Liver (tissue), 3 donors: ENCODE measurements around the gene IFT172.

Source experiments
- CTCF ChIP-seq: fragments of 150-350 bp; IDR thresholded peaks from 2 replicates; pipeline ENCODE4 v1.5.1; 2017; ENCODE audit warnings: improper control_type of control experiment, low read depth, low read length; ENCODE audit not compliant: missing input control
- EGR1 ChIP-seq, 2 donors: IDR thresholded peaks; 2 replicates each; pipeline ENCODE4 v1.6.1; 2016 to 2018; ENCODE audit warnings: antibody characterized with exemption in 2 of 2, low read depth in 2 of 2
- FOXA1 ChIP-seq: IDR thresholded peaks from 2 replicates; pipeline ENCODE4 v1.6.1; 2016; ENCODE audit warnings: antibody characterized with exemption
- HNF4G ChIP-seq: IDR thresholded peaks from 2 replicates; pipeline ENCODE4 v1.6.1; 2016; ENCODE audit warnings: antibody characterized with exemption
- RAD21 ChIP-seq, 2 donors: IDR thresholded peaks; 2 replicates each; pipeline ENCODE4 v1.6.1; 2016; ENCODE audit warnings: antibody characterized with exemption in 2 of 2, mild to moderate bottlenecking in 2 of 2
- REST ChIP-seq: IDR thresholded peaks from 2 replicates; pipeline ENCODE4 v1.6.1; 2016; ENCODE audit warnings: antibody characterized with exemption, mild to moderate bottlenecking
- TAF1 ChIP-seq: conservative IDR thresholded peaks from 2 replicates; pipeline ENCODE4 v1.6.1; 2016; ENCODE audit warnings: antibody characterized with exemption, mild to moderate bottlenecking
- TF ChIP-seq, protein P1 (sequence below): IDR thresholded peaks from 2 replicates; pipeline ENCODE4 v1.6.1; 2016; ENCODE audit warnings: antibody characterized with exemption
- donor health status: healthy.
- donor health status: healthy.

- no peak for TF ChIP-seq REST
- TF ChIP-seq EGR1 (IDR thresholded peaks at IDR 0.05; ENCODE audit: low read depth in 2 of 2), result no peak
- peak; percentile 58 for TF ChIP-seq CTCF
- TF ChIP-seq TAF1, result no peak
- peak; percentile 73 to 78 for TF ChIP-seq RAD21 (IDR thresholded peaks at IDR 0.05)
- TF ChIP-seq FOXA1, result no peak
- TF ChIP-seq HNF4G, result no peak
- TF ChIP-seq, protein P1, sequence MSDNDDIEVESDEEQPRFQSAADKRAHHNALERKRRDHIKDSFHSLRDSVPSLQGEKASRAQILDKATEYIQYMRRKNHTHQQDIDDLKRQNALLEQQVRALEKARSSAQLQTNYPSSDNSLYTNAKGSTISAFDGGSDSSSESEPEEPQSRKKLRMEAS, result no peak
Observed at GRCh38 chr2:27407798-27408491, 81.6 kb downstream of the IFT172 start.
